PFSK-1 (cell line): ENCODE results near the gene NKPD1.

Experiments used
- FOXP2 ChIP-seq: optimal IDR thresholded peaks from 2 replicates; pipeline ENCODE3; 2011; ENCODE audit warnings: borderline replicate concordance, control low read depth, inconsistent platforms; ENCODE audit not compliant: insufficient read depth; ENCODE audit errors: extremely low read length, extremely low read depth
- POLR2AphosphoS5 ChIP-seq: IDR thresholded peaks from 2 replicates; pipeline ENCODE4 v1.6.1; 2012; ENCODE audit warnings: low read depth, mild to moderate bottlenecking, control low read depth, low read length, moderate library complexity
- REST ChIP-seq, 2 experiments: IDR thresholded peaks; 2 replicates each; pipeline versions ENCODE4 v1.6.1 to v1.8.0; 2011 to 2012; ENCODE audit warnings: low read depth in 2 of 2, low read length in 2 of 2, control low read depth in 1 of 2, inconsistent platforms in 1 of 2, mild to moderate bottlenecking in 1 of 2, moderate library complexity in 1 of 2; ENCODE audit not compliant: insufficient read depth in 1 of 2
- SIN3A ChIP-seq: IDR thresholded peaks from 2 replicates; pipeline ENCODE4 v1.6.1; 2012; ENCODE audit warnings: mild to moderate bottlenecking, low read length, moderate library complexity, borderline replicate concordance; ENCODE audit not compliant: insufficient read depth
- TAF1 ChIP-seq: IDR thresholded peaks from 2 replicates; pipeline ENCODE4 v1.6.1; 2012; ENCODE audit warnings: low read length, control low read depth, borderline replicate concordance; ENCODE audit not compliant: insufficient read depth

- TF ChIP-seq SIN3A (no peak), REST (IDR thresholded peaks at IDR 0.05; ENCODE audit: insufficient read depth in 1 of 2, low read depth in 2 of 2, low read length in 2 of 2) (no peak), POLR2AphosphoS5 (0 out of 2 replicates have a peak, but pooled peaks have one; percentile 2), TAF1 (no peak), FOXP2 (peak; percentile 77)
Observed at GRCh38 chr19:45153339-45154063, 7.3 kb downstream of the NKPD1 start.
